Measurements from ENCODE around the gene ANK3. TPM values are rescaled to one million over a fixed set of nuclear protein-coding genes. Genes with fewer than 3 reads are reported as not detected.

ANK3 gene
- polyA plus RNA-seq, 1 donor from 2014 or later: 19.5 TPM

GRCh38 chr10:59991117-59991516, 398.6 kb downstream of the ANK3 start:
- Mint-ChIP-seq H3K4me3 (no peak overlapping the region), H3K27ac (no peak overlapping the region), H3K4me1 (peaks cover 5 to 9% (median 6%) of the 10 kb centered on the region in 3 donors), H3K9me3 (no peaks in the 10 kb centered on the region), H3K27me3 (peaks cover 3% of the 10 kb centered on the region), H3K36me3 (no peaks in the 10 kb centered on the region)

GRCh38 chr10:59985639-59986038, 404.0 kb downstream of the ANK3 start:
- Mint-ChIP-seq H3K4me1 (no peaks in the 10 kb centered on the region), H3K9me3 (no peaks in the 10 kb centered on the region), H3K27me3 (peaks cover 3% of the 10 kb centered on the region), H3K27ac (no peak overlapping the region), H3K36me3 (no peaks in the 10 kb centered on the region), H3K4me3 (no peak overlapping the region)

DNA sequence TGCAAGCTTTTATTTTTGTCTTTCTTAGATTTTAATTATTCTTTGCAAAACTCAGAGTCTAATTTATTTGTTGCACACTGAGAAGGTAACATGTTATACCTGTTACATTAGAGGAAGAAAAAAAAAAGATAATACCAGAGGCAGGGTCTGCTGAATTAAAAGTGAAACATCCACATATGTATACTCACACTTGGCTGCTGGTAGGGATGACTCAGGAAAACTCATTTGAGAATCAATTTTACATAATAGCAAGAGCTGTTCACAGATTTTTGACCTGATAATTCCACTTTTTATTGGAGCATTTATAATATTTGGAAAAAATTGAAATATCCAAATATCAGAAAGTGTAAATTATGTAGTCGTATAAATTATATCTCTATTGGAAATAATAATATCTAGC, 405.3 kb downstream of the ANK3 start:
- H3K4me3 Mint-ChIP-seq: no peak overlapping the region
- H3K27ac Mint-ChIP-seq: no peak overlapping the region
- no peaks in the 10 kb centered on the region for H3K36me3 Mint-ChIP-seq
- no peaks in the 10 kb centered on the region for H3K4me1 Mint-ChIP-seq
- peaks cover 0 to 2% (median 2%) of the 10 kb centered on the region in 3 donors for H3K9me3 Mint-ChIP-seq
- peaks cover 2% of the 10 kb centered on the region for H3K27me3 Mint-ChIP-seq

GRCh38 chr10:59980356-59980755, 409.3 kb downstream of the ANK3 start:
- peaks cover 3 to 19% (median 10%) of the 10 kb centered on the region in 3 donors for H3K9me3 Mint-ChIP-seq
- no peak overlapping the region for H3K4me3 Mint-ChIP-seq
- H3K4me1 Mint-ChIP-seq: no peaks in the 10 kb centered on the region
- no peak overlapping the region for H3K27ac Mint-ChIP-seq
- H3K27me3 Mint-ChIP-seq: no peaks in the 10 kb centered on the region
- no peaks in the 10 kb centered on the region for H3K36me3 Mint-ChIP-seq

GRCh38 chr10:59977486-59977885, 412.2 kb downstream of the ANK3 start:
- H3K4me1 Mint-ChIP-seq: no peaks in the 10 kb centered on the region
- H3K27me3 Mint-ChIP-seq: no peaks in the 10 kb centered on the region
- H3K9me3 Mint-ChIP-seq: peaks cover 3 to 19% (median 10%) of the 10 kb centered on the region in 3 donors
- H3K27ac Mint-ChIP-seq: no peak overlapping the region
- no peak overlapping the region for H3K4me3 Mint-ChIP-seq
- H3K36me3 Mint-ChIP-seq: peaks cover 2% of the 10 kb centered on the region

DNA sequence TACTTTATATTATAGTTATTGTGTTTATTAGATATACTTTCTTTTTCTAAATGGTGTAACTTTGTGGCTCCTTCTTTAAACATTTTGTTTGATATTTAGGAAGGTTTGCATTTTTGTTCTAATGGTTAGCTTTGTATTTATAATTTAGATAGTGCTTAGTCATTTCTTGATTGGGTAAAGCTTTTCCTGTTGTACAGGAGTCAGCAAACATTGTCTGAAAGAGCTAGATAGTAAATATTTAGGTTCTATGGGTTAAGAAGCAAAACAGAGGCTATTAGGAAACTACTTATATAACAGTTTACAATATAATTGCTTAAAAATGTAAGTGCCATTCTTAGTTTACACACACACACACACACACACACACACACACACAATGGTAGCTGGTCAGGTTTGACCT, 412.8 kb downstream of the ANK3 start:
- H3K4me1 Mint-ChIP-seq: no peaks in the 10 kb centered on the region
- H3K36me3 Mint-ChIP-seq: peaks cover 2% of the 10 kb centered on the region
- H3K27ac Mint-ChIP-seq: no peak overlapping the region

More for the DNA sequence above, 412.8 kb downstream of the ANK3 start:
- no peaks in the 10 kb centered on the region for H3K27me3 Mint-ChIP-seq
- H3K4me3 Mint-ChIP-seq: no peak overlapping the region
- peaks cover 3 to 19% (median 10%) of the 10 kb centered on the region in 3 donors for H3K9me3 Mint-ChIP-seq

All from IgD-negative memory B cell (primary cell).